Kidney (tissue), 14 donors: ENCODE measurements around the gene GCAT. TPM values are rescaled to one million over a fixed set of nuclear protein-coding genes. Genes with fewer than 3 reads are reported as not detected.

Source experiments
- DNase-seq, 5 donors: peaks; one replicate each; pipeline ENCODE4 v3.0.0-alpha.2; 2013 to 2020
- FAIRE-seq: peaks from 2 replicates; lab custom pipeline; 2012; peaks lifted over from hg19 to GRCh38; lab: Jason Lieb, UNC
- H3K27ac ChIP-seq, 2 donors: one replicate each; pipeline ENCODE4 v1.7.0; 2013; ENCODE audit warnings: low read depth in 2 of 2, low read length in 2 of 2, inconsistent platforms in 1 of 2
- H3K27me3 ChIP-seq: one replicate; pipeline ENCODE4 v1.7.1; 2013; ENCODE audit warnings: low read length, inconsistent platforms; ENCODE audit not compliant: control insufficient read depth, insufficient read depth
- H3K36me3 ChIP-seq, 3 donors: one replicate each; pipeline versions ENCODE4 v1.7.0 to v1.7.1; 2013; ENCODE audit warnings: low read length in 3 of 3, control low read depth in 1 of 3, inconsistent platforms in 1 of 3; ENCODE audit not compliant: insufficient read depth in 3 of 3, control insufficient read depth in 2 of 3
- H3K4me1 ChIP-seq, 3 donors: one replicate each; pipeline versions ENCODE4 v1.7.0 to v1.7.1; 2013; ENCODE audit warnings: low read length in 3 of 3, inconsistent platforms in 1 of 3, low read depth in 1 of 3; ENCODE audit not compliant: control insufficient read depth in 2 of 3, insufficient read depth in 2 of 3
- H3K4me3 ChIP-seq, 3 donors: one replicate each; pipeline versions ENCODE4 v1.7.0 to v1.8.1; 2013; ENCODE audit warnings: low read length in 3 of 3, control low read depth in 1 of 3, inconsistent platforms in 1 of 3
- H3K9ac ChIP-seq, 3 donors: one replicate each; pipeline versions ENCODE4 v1.7.0 to v1.7.1; 2013; ENCODE audit warnings: low read length in 3 of 3, control low read depth in 1 of 3, inconsistent platforms in 1 of 3
- H3K9me3 ChIP-seq, 3 donors: one replicate each; pipeline versions ENCODE4 v1.7.0 to v1.7.1; 2013; ENCODE audit warnings: low read length in 3 of 3, control low read depth in 1 of 3, inconsistent platforms in 1 of 3; ENCODE audit not compliant: control insufficient read depth in 2 of 3, insufficient read depth in 1 of 3
- CTCF ChIP-seq: IDR thresholded peaks from 3 replicates; pipeline ENCODE4 v1.5.1; 2012; ENCODE audit warnings: mild to moderate bottlenecking, moderate library complexity, borderline replicate concordance; ENCODE audit not compliant: insufficient read depth; ENCODE audit errors: extremely low read depth
- intact Hi-C: fragments of 100-400 bp; cut with DNase I; formaldehyde crosslinking; loops from one replicate; pipeline ENCODE4 v1.11.1; 2022
- polyA plus RNA-seq: library from polyadenylated mRNA; stranded (reverse); fragments of 350-450 nt; fragmentation: Illumina TruSeq; extraction: RNeasy Lipid Tissue Mini Kit (QIAGEN cat#74804); gene quantifications from one replicate; pipeline ENCODE4 v1.2.3, GENCODE V29; 2014; ENCODE audit warnings: low read depth, low replicate concordance; ENCODE audit not compliant: insufficient read depth
- total RNA-seq: library from RNA; stranded (reverse); fragmentation: NEBNext Ultra II Directional; extraction: Animal tissue kit (Norgen Biotek cat#: 25700); gene quantifications from one replicate; pipeline ENCODE4 v1.2.1, GENCODE V29; 2021
- donor health status: control.
- donor health status: control.
- donor health status: control.
- donor health status: control.
- donor health status: control.
- donor health status: DM: yes; HTN: yes; CAD: no.
- donor health status: Normal renal cell carcinoma (clear cell type).

The GCAT gene
- total and polyA plus RNA-seq, 2 donors from 2014 or later: 8.9 to 35.9 TPM

DNA sequence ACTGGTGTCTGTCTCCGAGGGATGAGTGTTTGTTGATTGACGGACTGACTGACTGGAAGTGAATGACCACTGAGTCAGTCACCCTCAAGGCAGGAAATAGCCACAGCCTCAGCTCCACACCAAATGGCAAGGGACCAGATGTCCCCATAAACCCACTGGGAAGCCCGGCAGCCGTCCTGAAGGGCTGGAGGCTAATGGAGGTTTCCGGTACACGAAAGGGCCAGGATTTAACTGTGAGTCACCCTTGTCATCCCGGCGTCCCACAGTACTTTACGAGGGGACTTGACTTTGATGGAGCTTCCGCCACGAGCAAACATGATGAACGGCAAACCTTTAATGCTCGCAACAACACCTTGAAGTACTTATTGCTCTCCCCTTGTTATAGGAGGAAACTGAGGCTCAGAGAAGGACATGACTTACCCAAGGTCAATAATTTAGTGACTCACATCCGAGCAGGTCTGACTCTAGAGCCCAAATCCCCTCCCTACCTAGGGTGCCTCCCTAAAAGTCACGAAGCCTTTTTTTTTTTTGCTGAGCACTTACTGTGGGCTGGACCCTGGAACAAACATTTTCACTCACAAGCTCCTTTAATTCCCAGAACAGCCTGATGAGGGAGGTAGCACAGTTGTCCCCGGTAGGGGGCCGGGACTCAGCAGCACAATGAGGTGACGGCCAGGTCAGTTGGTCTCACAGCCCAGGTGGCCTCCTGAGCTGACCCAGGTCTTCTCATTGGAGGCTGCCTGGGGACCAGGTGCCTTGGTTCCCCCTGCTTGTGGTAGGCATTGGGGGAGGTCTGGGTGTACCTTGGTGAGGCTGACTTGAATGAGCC lies 25.2 kb upstream of the GCAT start:
- Histone ChIP-seq H3K9ac (no peak overlapping the region), H3K36me3 (no peaks in the 10 kb centered on the region), H3K4me3 (no peak overlapping the region), H3K27ac (no peak overlapping the region), H3K4me1 (peaks cover 0 to 7% (median 0%) of the 10 kb centered on the region in 3 donors), H3K27me3 (no peaks in the 10 kb centered on the region), H3K9me3 (no peaks in the 10 kb centered on the region)
- FAIRE-seq (no peak), DNase-seq (peak in 1 of 5 donors; percentile 49)
- intact Hi-C loops: no loop called here
- no peak for TF ChIP-seq CTCF

GRCh38 chr22:37784829-37785495 lies 22.8 kb upstream of the GCAT start:
- Histone ChIP-seq H3K9ac (no peak overlapping the region), H3K36me3 (no peaks in the 10 kb centered on the region), H3K4me1 (peaks cover 0 to 7% (median 0%) of the 10 kb centered on the region in 3 donors), H3K27me3 (no peaks in the 10 kb centered on the region), H3K27ac (no peak overlapping the region), H3K4me3 (no peak overlapping the region), H3K9me3 (no peaks in the 10 kb centered on the region)
- TF ChIP-seq CTCF: no peak
- intact Hi-C loops: no loop called here
- peak in 1 of 5 donors; percentile 88 for DNase-seq
- no peak for FAIRE-seq

GRCh38 chr22:37790234-37790633 lies 17.5 kb upstream of the GCAT start:
- Histone ChIP-seq H3K27me3 (no peaks in the 10 kb centered on the region), H3K36me3 (no peaks in the 10 kb centered on the region), H3K4me1 (peaks cover 0 to 3% (median 0%) of the 10 kb centered on the region in 3 donors), H3K4me3 (no peak overlapping the region), H3K27ac (no peak overlapping the region), H3K9me3 (no peaks in the 10 kb centered on the region), H3K9ac (no peak overlapping the region)
- TF ChIP-seq CTCF: no peak
- FAIRE-seq (no peak), DNase-seq (no peak)
- intact Hi-C loops: loop anchor here (10.0 kb wide), 1 partner anchor 145 kb away; no protein-coding TSS in a partner anchor
